A549 (cell line): ENCODE data around the gene ERGIC2. TPM values are rescaled to one million over a fixed set of nuclear protein-coding genes. Genes with fewer than 3 reads are reported as not detected.

Source experiments
- ATAC-seq, 2 experiments: fragments of 200-7000 bp in 1 of 2; fragments of >200 bp in 1 of 2; cut with Nextera tagmentation in 1 of 2; cut with Tn5 transposase in 1 of 2; 3 replicates each; pipeline versions ENCODE4 v1.8.0 to v1.9.1; 2018 to 2020; ENCODE audit warnings: mild to moderate bottlenecking in 1 of 2, moderate library complexity in 1 of 2
- CTCF ChIA-PET: fragments of 300-600 bp; sonication (Branson Sonifier 250); formaldehyde crosslinking; extraction: SDS; loops from one replicate; lab custom pipeline; 2021; ENCODE audit warnings: antibody characterized with exemption, inconsistent platforms; lab: Yijun Ruan, JAX
- POLR2A ChIA-PET: fragments of 350-600 bp; formaldehyde crosslinking; extraction: SDS; loops from one replicate; lab custom pipeline; 2021; ENCODE audit warnings: antibody characterized with exemption, inconsistent platforms; lab: Yijun Ruan, JAX
- DNase-seq, 2 experiments: peaks; one replicate each; pipeline versions ENCODE4 v3.0.0 to v3.0.0-alpha.2; 2011 to 2016; ENCODE audit warnings: low read depth in 1 of 2, low spot score in 1 of 2
- FAIRE-seq: peaks from 2 replicates; lab custom pipeline; 2011; peaks lifted over from hg19 to GRCh38; lab: Jason Lieb, UNC
- H3K27ac ChIP-seq, 2 experiments: fragments of >200 bp; sonication (Bioruptor Twin); formaldehyde crosslinking; 3 replicates each; pipeline ENCODE4 v1.5.1; 2016 to 2017
- H3K4me1 ChIP-seq: fragments of >200 bp; sonication (Bioruptor Twin); formaldehyde crosslinking; 3 replicates; pipeline ENCODE4 v1.6.1; 2016
- H3K4me2 ChIP-seq: fragments of >200 bp; sonication (Bioruptor Twin); formaldehyde crosslinking; 3 replicates; pipeline ENCODE4 v1.6.1; 2016
- H3K4me3 ChIP-seq: fragments of >200 bp; sonication (Bioruptor Twin); formaldehyde crosslinking; 3 replicates; pipeline ENCODE4 v1.5.1; 2016
- H3K9me3 ChIP-seq: fragments of >200 bp; sonication (Bioruptor Twin); formaldehyde crosslinking; 3 replicates; pipeline ENCODE4 v1.6.1; 2016
- CBX8 ChIP-seq: fragments of 200-600 bp; sonication (generic); IDR thresholded peaks from 2 replicates; pipeline ENCODE4 v1.6.1; 2016
- CEBPB ChIP-seq, 2 experiments: fragments of >200 bp in 1 of 2; sonication (Bioruptor Twin) in 1 of 2; formaldehyde crosslinking in 1 of 2; IDR thresholded peaks; 2 replicates each; pipeline ENCODE4 v1.6.1; 2012 to 2016
- CHD2 ChIP-seq: fragments of 150-350 bp; IDR thresholded peaks from 2 replicates; pipeline ENCODE4 v1.6.1; 2014; ENCODE audit warnings: low read length; ENCODE audit not compliant: partially characterized antibody
- CHD4 ChIP-seq: fragments of 200-600 bp; sonication (generic); IDR thresholded peaks from 2 replicates; pipeline ENCODE4 v1.6.1; 2016; ENCODE audit warnings: antibody characterized with exemption, mild to moderate bottlenecking, borderline replicate concordance
- E2F6 ChIP-seq: IDR thresholded peaks from 2 replicates; pipeline ENCODE4 v1.6.1; 2012; ENCODE audit warnings: low read depth, borderline replicate concordance
- EHF ChIP-seq: fragments of 250-450 bp; sonication (Bioruptor Pico); IDR thresholded peaks from 2 replicates; pipeline ENCODE4 v1.5.0; 2020; ENCODE audit warnings: mild to moderate bottlenecking
- FOXS1 ChIP-seq: fragments of 250-450 bp; sonication (Bioruptor Pico); IDR thresholded peaks from 2 replicates; pipeline ENCODE4 v1.5.0; 2020; ENCODE audit warnings: mild to moderate bottlenecking, moderate library complexity
- GATA3 ChIP-seq: IDR thresholded peaks from 2 replicates; pipeline ENCODE4 v1.6.1; 2012; ENCODE audit warnings: borderline replicate concordance
- HDAC2 ChIP-seq: fragments of 200-600 bp; sonication (generic); IDR thresholded peaks from 2 replicates; pipeline ENCODE4 v1.6.1; 2016
- HOXB13 ChIP-seq: fragments of 250-450 bp; sonication (Bioruptor Pico); IDR thresholded peaks from 2 replicates; pipeline ENCODE4 v1.5.0; 2020; ENCODE audit warnings: low read depth, mild to moderate bottlenecking, moderate library complexity
- JUNB ChIP-seq: fragments of >200 bp; sonication (Bioruptor Twin); formaldehyde crosslinking; IDR thresholded peaks from 2 replicates; pipeline ENCODE4 v1.6.1; 2016
- PBX3 ChIP-seq: IDR thresholded peaks from 2 replicates; pipeline ENCODE4 v1.6.1; 2012
- POLR2A ChIP-seq: IDR thresholded peaks from 2 replicates; pipeline ENCODE4 v1.6.1; 2012; ENCODE audit warnings: mild to moderate bottlenecking, low read length
- POLR2AphosphoS2 ChIP-seq: conservative IDR thresholded peaks from 2 replicates; pipeline ENCODE4 v1.6.1; 2012; ENCODE audit warnings: low read length, improper control_type of control experiment, inconsistent platforms
- RARB ChIP-seq: fragments of 250-450 bp; sonication (Bioruptor Pico); IDR thresholded peaks from 2 replicates; pipeline ENCODE4 v1.8.0; 2021; ENCODE audit warnings: mild to moderate bottlenecking, moderate library complexity
- SREBF2 ChIP-seq: fragments of 450-650 bp; IDR thresholded peaks from 2 replicates; pipeline ENCODE4 v1.6.1; 2014; ENCODE audit warnings: mild to moderate bottlenecking, moderate library complexity
- ZC3H11A ChIP-seq: fragments of 450-650 bp; IDR thresholded peaks from 2 replicates; pipeline ENCODE4 v1.6.1; 2014; ENCODE audit warnings: antibody characterized with exemption, mild to moderate bottlenecking
- WGBS: methylation state at CpG from one replicate; pipeline ENCODE4 v1.1.6; 2017; ENCODE audit errors: missing lambda C conversion rate; 5-methylcytosine and 5-hydroxymethylcytosine counted together
- polyA plus RNA-seq, 4 experiments: library from polyadenylated mRNA; depleted of rRNA in 3 of 4; stranded (reverse); fragments of >200 nt; fragmentation: RNase III in 1 of 4; extraction: RNeasy Plus Mini Kit Qiagen cat#74134 plus additional on column Dnase treatment in 1 of 4; gene quantifications; 2 replicates in 3 of 4; 3 replicates in 1 of 4; pipeline ENCODE4 v1.2.3, GENCODE V29; 2011 to 2017
- TF ChIP-seq, protein P1 (sequence below): IDR thresholded peaks from 2 replicates; pipeline ENCODE4 v1.6.1; 2012
- TF ChIP-seq, protein P2 (sequence below): fragments of 200-600 bp; sonication (generic); IDR thresholded peaks from 2 replicates; pipeline ENCODE4 v1.6.1; 2016; ENCODE audit warnings: antibody characterized with exemption, mild to moderate bottlenecking, moderate library complexity

Gene ERGIC2
- polyA plus RNA-seq, 2 of the 4 experiments (the other 2 are of a cell fraction): 69.3 to 94.1 TPM

DNA sequence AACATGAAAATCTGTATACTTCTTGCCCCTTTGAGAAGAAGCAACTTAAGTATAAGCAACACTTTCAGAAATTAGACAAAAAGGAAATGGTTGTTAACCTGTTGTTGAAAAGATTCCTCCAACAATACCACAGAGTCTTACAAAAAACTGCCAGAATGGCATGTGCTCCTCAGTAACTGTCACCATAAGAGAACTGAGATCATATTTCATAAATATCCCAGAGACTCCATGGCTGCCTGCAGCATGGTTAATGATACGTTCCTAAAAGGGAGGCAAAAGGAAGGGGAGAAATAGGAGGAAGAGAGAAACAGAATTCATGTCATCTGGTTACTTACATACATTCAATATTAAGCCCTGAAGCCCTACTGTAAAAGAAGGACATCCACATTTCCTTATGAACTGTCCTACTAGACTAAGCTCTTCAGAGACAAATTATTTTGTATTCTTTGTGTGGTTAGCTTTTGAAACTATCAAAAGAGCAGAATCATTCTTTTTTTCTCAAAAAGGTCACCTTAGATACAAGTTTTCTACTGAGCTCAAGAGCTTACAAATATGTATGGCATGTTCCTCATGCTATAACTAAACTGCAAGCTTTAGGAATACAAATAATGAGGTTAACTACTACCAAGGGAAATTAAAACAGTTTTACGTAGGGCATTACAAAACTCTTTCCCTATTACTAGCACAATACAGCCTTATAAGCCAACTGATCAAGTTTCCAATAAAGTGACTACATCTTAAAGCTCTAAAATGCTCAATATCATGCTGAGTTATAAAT, 37.8 kb downstream of the ERGIC2 start:
- WGBS: 88% methylated on average over 2 of the region's 2 CpGs
- ATAC-seq: no peak
- Histone ChIP-seq H3K4me3 (no peak overlapping the region), H3K4me1 (peaks cover 5% of the 10 kb centered on the region; the same call in 1 of the 3 replicates), H3K27ac (no peak overlapping the region), H3K9me3 (no peaks in the 10 kb centered on the region), H3K4me2 (no peak overlapping the region)
- POLR2A ChIA-PET: no interaction called here
- no peak for TF ChIP-seq E2F6
- TF ChIP-seq JUNB: no peak
- TF ChIP-seq, protein P1, sequence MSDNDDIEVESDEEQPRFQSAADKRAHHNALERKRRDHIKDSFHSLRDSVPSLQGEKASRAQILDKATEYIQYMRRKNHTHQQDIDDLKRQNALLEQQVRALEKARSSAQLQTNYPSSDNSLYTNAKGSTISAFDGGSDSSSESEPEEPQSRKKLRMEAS: no peak
- CTCF ChIA-PET: interaction anchor here (0.9 to 1.0 kb wide), 2 partner anchors 11 to 26 kb away, joined by 3 read pairs; no protein-coding TSS in a partner anchor
- no peak for FAIRE-seq
- DNase-seq: no peak

DNA sequence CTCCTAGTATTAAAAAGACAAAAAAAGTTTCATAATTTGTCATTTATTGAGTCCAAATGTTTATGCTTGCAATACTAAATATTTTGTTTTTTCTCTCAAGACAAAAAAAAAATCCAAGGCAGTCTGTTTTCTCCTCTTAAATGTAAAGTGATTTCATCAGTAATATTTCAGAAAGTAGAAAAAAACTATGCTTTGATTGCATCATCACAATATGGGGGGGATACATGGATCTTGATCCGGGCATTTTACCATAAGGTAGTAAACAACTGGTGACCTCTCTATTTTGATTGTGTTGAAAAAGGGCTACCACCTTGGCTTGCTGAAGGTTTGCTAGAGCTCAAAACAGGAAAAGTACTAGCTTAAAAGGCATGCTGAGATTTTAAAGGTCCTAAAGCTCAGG, 43.6 kb downstream of the ERGIC2 start:
- CTCF ChIA-PET: interaction anchor here (0.7 to 1.0 kb wide), 2 partner anchors 29 to 135 kb away, joined by 4 read pairs; no protein-coding TSS in a partner anchor
- ATAC-seq: no peak
- H3K4me3 ChIP-seq: no peak overlapping the region
- no peaks in the 10 kb centered on the region for H3K4me1 ChIP-seq
- no peak for FAIRE-seq
- no peak for DNase-seq
- no peaks in the 10 kb centered on the region for H3K9me3 ChIP-seq
- POLR2A ChIA-PET: no interaction called here
- H3K4me2 ChIP-seq: no peak overlapping the region
- TF ChIP-seq EHF (CRISPR knock-in tag): no peak
- TF ChIP-seq CEBPB (IDR thresholded peaks at IDR 0.05): no peak
- TF ChIP-seq, protein P2, sequence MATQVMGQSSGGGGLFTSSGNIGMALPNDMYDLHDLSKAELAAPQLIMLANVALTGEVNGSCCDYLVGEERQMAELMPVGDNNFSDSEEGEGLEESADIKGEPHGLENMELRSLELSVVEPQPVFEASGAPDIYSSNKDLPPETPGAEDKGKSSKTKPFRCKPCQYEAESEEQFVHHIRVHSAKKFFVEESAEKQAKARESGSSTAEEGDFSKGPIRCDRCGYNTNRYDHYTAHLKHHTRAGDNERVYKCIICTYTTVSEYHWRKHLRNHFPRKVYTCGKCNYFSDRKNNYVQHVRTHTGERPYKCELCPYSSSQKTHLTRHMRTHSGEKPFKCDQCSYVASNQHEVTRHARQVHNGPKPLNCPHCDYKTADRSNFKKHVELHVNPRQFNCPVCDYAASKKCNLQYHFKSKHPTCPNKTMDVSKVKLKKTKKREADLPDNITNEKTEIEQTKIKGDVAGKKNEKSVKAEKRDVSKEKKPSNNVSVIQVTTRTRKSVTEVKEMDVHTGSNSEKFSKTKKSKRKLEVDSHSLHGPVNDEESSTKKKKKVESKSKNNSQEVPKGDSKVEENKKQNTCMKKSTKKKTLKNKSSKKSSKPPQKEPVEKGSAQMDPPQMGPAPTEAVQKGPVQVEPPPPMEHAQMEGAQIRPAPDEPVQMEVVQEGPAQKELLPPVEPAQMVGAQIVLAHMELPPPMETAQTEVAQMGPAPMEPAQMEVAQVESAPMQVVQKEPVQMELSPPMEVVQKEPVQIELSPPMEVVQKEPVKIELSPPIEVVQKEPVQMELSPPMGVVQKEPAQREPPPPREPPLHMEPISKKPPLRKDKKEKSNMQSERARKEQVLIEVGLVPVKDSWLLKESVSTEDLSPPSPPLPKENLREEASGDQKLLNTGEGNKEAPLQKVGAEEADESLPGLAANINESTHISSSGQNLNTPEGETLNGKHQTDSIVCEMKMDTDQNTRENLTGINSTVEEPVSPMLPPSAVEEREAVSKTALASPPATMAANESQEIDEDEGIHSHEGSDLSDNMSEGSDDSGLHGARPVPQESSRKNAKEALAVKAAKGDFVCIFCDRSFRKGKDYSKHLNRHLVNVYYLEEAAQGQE: no peak
- no peak for TF ChIP-seq FOXS1 (CRISPR knock-in tag)
- TF ChIP-seq CBX8: no peak
- TF ChIP-seq HOXB13 (CRISPR knock-in tag): no peak
- TF ChIP-seq HDAC2: no peak
- TF ChIP-seq SREBF2: no peak
- TF ChIP-seq CHD2: no peak
- TF ChIP-seq POLR2AphosphoS2: no peak
- no peak for TF ChIP-seq GATA3
- no peak overlapping the region for H3K27ac ChIP-seq
- 91% methylated on average over 1 of the region's 1 CpG for WGBS

DNA sequence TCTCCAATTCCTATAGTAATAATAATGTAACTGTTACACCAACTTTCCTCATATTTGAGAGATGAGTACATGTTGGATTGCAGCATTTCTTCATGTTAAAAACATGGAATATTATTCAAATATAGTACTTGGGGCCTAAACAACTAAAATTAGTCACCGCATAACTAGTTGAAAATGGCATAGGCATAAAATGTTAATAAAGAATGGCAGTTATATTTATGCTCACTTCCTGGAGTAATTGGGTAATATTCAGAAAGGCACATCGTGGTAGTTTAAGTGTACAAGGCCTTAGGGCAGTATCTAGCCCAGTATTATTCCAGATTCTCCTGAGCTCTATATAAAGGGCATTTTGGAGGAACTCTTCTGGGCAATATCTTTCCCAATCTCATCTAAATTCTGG, 46.0 kb downstream of the ERGIC2 start:
- ChIA-PET POLR2A (no interaction called here), CTCF (no interaction called here)
- H3K4me3 ChIP-seq: no peak overlapping the region
- FAIRE-seq (no peak), DNase-seq (no peak), ATAC-seq (no peak)
- no peaks in the 10 kb centered on the region for H3K4me1 ChIP-seq
- no peaks in the 10 kb centered on the region for H3K9me3 ChIP-seq
- TF ChIP-seq ZC3H11A (no peak), HOXB13 (CRISPR knock-in tag) (no peak), CHD4 (no peak), PBX3 (no peak), RARB (CRISPR knock-in tag) (no peak), POLR2A (no peak), POLR2AphosphoS2 (no peak)
- no peak overlapping the region for H3K27ac ChIP-seq
- no peak overlapping the region for H3K4me2 ChIP-seq
- 95% methylated on average over 2 of the region's 2 CpGs for WGBS
